NCI-H1436 treated with DMSO at 0.1 percent for 48 hours (cell line): Measurements from ENCODE around the gene GDF15.

ENCODE experiments used
- DNase-seq: peaks from one replicate; lab custom pipeline; 2025; lab: John Stamatoyannopoulos, UW

The GDF15 gene

GRCh38 chr19:18431351-18432197 is 45.6 kb downstream of the GDF15 start:
- DNase-seq = no peak

GRCh38 chr19:18432275-18433014 is 46.5 kb downstream of the GDF15 start:
- no peak for DNase-seq

DNA sequence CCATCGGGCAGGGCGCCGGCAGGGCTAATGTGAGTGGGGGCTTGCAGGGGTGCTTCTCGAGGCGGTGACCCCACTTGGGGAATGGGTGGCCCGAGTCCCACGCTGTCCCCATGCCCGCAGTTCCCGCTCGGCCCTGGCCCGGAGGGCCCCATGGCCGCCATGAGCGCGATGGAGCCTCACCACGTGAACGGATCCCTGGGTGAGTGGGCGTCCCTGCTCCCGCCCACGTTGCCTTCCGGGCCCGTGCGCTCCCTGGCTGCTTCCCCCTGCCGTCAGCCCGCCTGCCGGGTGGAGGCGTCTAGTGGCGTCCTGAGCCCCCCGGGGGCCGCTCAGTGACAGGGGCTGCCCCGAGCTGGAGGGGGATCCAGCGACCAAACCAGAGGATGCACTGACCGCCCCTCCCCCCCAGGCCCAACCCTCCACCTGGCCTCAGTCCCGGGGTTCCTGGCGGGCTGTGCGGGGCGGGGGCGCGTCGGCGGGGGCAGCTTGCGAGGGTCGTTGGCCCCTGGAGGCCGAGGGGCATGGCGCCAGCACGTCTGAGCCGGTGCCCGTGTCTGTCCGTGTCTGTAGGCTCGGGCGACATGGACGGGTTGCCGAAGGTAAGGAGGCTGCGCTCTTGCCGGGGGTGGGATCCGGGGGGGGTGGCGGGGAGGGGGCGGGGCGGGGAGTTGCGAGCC is 47.2 kb downstream of the GDF15 start:
- no peak for DNase-seq

DNA sequence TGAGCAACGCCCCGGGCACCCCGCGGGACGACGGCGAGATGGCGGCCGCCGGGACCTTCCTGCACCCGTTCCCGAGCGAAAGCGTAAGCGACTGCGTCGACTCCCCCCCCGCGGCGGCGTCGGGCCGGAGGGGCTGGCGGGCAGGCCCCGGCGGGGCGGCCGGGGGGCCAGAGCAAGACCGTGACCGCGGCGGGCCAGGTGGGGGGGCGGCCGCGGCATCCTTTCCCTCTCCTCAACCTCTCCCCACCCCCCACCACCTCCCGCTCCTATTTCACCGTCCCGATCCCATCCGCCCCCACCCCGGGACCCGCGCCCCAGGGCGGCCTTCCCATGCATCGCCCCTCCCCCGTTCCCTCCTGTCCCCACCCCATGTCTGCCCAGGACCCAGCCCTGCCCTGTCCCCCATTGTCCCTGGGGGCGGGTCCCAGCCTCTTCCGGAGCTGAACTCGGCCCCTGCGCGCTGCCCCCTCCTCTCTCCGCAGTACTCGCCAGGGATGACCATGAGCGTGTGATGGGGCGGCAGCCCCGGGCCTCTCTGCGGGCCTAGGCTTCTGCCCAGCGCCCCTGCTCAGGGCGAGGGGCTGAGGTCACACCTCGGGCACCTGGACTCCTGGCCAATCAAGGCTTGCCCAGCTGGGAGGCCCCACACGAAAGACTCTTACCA is 47.9 kb downstream of the GDF15 start:
- no peak for DNase-seq

GRCh38 chr19:18434411-18435175 is 48.6 kb downstream of the GDF15 start:
- no peak for DNase-seq

GRCh38 chr19:18435178-18435841 is 49.4 kb downstream of the GDF15 start:
- no peak for DNase-seq

DNA sequence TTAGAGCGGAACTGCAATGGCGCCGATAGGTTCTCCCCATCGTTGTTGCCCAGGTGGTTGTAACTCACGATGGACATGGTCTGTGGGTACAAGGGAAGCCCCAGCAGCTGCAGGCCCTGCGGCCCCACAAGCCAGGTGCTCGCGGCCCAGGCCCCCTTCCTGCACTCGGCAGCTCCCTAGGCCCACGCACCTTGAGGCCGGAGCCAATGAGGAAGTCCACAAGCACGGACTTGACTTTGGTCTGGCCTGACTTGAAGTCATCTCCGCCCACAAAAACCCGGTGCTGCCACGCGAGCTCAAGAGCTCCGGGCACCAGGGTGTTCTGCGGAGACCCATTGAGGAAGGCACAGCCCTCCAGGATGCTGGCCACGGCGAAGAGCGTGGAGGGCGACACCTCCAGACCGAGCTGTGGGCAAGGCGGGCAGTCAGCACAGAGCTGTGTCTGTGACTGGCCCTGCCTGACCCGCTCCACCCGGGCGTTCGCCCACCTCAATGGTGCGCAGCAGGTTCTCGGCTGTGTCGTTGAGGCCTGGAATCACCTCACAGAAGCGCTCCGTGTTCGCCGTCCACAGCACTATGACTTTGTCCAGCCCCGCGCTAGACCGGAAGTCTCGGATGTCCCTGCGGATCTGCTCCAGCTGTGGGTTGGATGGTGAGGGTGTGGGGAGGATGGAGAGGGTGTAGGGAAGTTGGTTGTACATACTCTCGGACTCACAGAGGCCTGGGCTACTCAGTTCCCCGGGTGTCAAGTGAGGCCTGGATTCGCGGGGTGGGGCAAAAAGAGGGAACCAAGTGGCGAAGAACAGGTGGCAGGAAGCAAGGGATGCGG is 50.1 kb downstream of the GDF15 start:
- DNase-seq = no peak

DNA sequence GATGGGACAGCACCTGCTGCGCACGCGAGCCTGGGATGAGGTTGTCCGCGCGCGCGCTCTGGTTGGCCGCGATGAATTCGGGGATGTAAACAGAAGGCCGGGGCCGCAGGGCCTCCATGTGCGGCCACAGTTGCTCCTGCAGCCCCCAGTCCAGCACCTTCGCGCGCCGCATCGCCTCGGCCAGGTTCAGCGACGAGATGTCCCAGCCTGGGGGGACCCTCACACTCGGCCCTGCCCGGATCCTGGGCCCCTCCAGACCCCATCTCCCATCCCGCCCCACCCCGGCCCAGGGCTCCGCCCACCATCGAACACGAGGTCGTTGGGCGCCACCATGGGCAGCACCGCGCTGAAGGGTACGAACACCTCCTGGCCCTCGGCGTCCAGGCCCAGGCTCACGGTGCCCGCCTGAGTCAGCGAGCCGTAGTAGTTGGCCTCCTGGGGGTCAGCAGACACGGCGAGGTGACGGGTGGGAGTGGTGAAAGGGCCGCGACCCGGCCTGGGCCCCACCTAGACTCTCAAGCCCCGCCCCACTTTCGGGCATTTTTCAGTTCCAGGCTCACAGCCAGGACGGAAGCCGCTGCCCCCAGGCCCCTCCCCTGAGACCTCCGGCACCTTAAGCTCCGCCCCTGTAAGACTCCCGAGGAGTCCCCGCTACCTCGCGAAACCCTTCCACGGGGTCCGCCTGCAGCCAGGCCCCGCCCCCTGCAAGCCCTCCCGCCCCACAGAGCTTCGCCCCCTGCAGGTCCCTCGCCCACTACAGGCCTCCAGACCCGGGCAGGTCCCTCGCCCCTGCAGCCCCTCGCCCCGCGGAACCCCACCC is 50.9 kb downstream of the GDF15 start:
- peak; percentile 32 for DNase-seq

- DNase-seq = no peak
These were observed 51.8 kb downstream of the GDF15 start, which contains the start of gene ISYNA1 for GRCh38 chr19:18437491-18438330. Gene ISYNA1 (minus strand): TSS chr19:18438133. CDS start chr19:18437979, 154 bp downstream.

GRCh38 chr19:18438331-18439024 is 52.5 kb downstream of the GDF15 start:
- DNase-seq = no peak
